Upper lobe of left lung (tissue), 6 donors: ENCODE measurements around the gene AGO3. TPM values are rescaled to one million over a fixed set of nuclear protein-coding genes. Genes with fewer than 3 reads are reported as not detected.

Experiments
- ATAC-seq, 2 donors: fragments of 200-7000 bp; cut with Tn5 transposase; one replicate each; pipeline ENCODE4 v1.9.1; 2022; ENCODE audit warnings: mild to moderate bottlenecking in 2 of 2, moderate library complexity in 2 of 2; ENCODE audit not compliant: low FRiP score in 2 of 2
- DNase-seq, 2 donors: peaks; one replicate each; pipeline ENCODE4 v3.0.0-alpha.2; 2019 to 2020
- H3K27ac ChIP-seq, 4 donors: fragments of 200-600 bp; sonication (generic); one replicate each; pipeline ENCODE4 v1.5.1; 2016 to 2019
- H3K27me3 ChIP-seq, 4 donors: fragments of 200-600 bp; sonication (generic); one replicate each; pipeline ENCODE4 v1.5.1; 2017 to 2019
- H3K36me3 ChIP-seq, 4 donors: fragments of 200-600 bp; sonication (generic); one replicate each; pipeline ENCODE4 v1.5.1; 2016 to 2019
- H3K4me1 ChIP-seq, 4 donors: fragments of 200-600 bp; sonication (generic); one replicate each; pipeline ENCODE4 v1.5.1; 2018 to 2019
- H3K4me3 ChIP-seq, 4 donors: fragments of 200-600 bp; sonication (generic); one replicate each; pipeline ENCODE4 v1.5.1; 2017 to 2019; ENCODE audit warnings: mild to moderate bottlenecking in 2 of 4, moderate library complexity in 1 of 4
- H3K9me3 ChIP-seq, 4 donors: fragments of 200-600 bp; sonication (generic); one replicate each; pipeline ENCODE4 v1.5.1; 2018 to 2019
- EP300 ChIP-seq, 4 donors: sonication (generic); formaldehyde crosslinking; IDR thresholded peaks; one replicate each; pipeline ENCODE4 v1.5.1; 2017; ENCODE audit warnings: antibody characterized with exemption in 4 of 4, control low read depth in 2 of 4
- POLR2A ChIP-seq, 4 donors: fragments of 450-650 bp; IDR thresholded peaks; one replicate each; pipeline ENCODE4 v1.5.1; 2016 to 2017; ENCODE audit warnings: antibody characterized with exemption in 4 of 4, mild to moderate bottlenecking in 2 of 4
- POLR2AphosphoS5 ChIP-seq, 2 donors: sonication (generic); formaldehyde crosslinking; IDR thresholded peaks; one replicate each; pipeline ENCODE4 v1.5.1; 2017; ENCODE audit warnings: antibody characterized with exemption in 2 of 2
- WGBS, 2 donors: methylation state at CpG; one replicate each; pipeline ENCODE4 v1.1.5; 2017 to 2018; 5-methylcytosine and 5-hydroxymethylcytosine counted together
- total RNA-seq, 6 donors: library from RNA; depleted of rRNA in 4 of 6; stranded (reverse); fragments of >200 nt in 4 of 6; gene quantifications; one replicate each; pipeline versions ENCODE4 v1.1.0 to v1.2.1, GENCODE V29; 2016 to 2021
- TF ChIP-seq, protein P1 (sequence below), 6 experiments: fragments of 450-650 bp in 4 of 6; fragments of 200-600 bp in 2 of 6; sonication (generic) in 2 of 6; IDR thresholded peaks; one replicate each; pipeline ENCODE4 v1.5.1; 2016 to 2019; ENCODE audit warnings: antibody characterized with exemption in 6 of 6
- donor health status: DM: no; HTN: no; CAD: no; lungs with moderate emphysema.
- donor health status: DM: no; HTN: yes; CAD: no; lungs with severe emphysema.

AGO3 gene
- total RNA-seq, 6 donors from 2014 or later = 13.8 to 32.5 (median 29.6) TPM

DNA sequence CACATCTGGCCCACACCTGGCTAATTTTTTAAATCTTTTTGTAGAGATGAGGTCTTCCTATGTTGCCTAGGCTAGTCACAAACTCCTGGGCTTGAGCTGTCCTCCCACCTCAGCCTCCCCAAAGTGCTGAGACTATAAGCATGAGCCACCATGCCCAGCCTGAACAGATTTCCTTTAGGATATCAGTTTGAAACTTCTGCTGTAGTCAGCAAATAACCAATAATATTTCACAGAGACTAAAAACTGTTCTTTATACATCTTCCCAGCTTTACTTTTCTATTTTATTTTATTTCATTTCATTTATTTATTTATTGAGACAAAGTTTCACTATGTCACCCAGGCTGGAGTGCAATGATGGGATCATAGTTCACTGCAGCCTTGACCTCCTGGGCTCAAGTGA lies 123.1 kb downstream of the AGO3 start:
- Histone ChIP-seq H3K4me3 (no peak overlapping the region), H3K9me3 (no peaks in the 10 kb centered on the region), H3K27me3 (no peaks in the 10 kb centered on the region), H3K36me3 (peaks cover 0 to 24% (median 7%) of the 10 kb centered on the region in 4 donors), H3K4me1 (no peaks in the 10 kb centered on the region), H3K27ac (no peak overlapping the region)
- TF ChIP-seq EP300 (IDR thresholded peaks at IDR 0.05) (no peak), POLR2A (IDR thresholded peaks at IDR 0.05) (no peak), POLR2AphosphoS5 (IDR thresholded peaks at IDR 0.05) (no peak)
- TF ChIP-seq, protein P1, sequence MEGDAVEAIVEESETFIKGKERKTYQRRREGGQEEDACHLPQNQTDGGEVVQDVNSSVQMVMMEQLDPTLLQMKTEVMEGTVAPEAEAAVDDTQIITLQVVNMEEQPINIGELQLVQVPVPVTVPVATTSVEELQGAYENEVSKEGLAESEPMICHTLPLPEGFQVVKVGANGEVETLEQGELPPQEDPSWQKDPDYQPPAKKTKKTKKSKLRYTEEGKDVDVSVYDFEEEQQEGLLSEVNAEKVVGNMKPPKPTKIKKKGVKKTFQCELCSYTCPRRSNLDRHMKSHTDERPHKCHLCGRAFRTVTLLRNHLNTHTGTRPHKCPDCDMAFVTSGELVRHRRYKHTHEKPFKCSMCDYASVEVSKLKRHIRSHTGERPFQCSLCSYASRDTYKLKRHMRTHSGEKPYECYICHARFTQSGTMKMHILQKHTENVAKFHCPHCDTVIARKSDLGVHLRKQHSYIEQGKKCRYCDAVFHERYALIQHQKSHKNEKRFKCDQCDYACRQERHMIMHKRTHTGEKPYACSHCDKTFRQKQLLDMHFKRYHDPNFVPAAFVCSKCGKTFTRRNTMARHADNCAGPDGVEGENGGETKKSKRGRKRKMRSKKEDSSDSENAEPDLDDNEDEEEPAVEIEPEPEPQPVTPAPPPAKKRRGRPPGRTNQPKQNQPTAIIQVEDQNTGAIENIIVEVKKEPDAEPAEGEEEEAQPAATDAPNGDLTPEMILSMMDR (IDR thresholded peaks at IDR 0.05) = no peak
- no peak for ATAC-seq
- no peak for DNase-seq

DNA sequence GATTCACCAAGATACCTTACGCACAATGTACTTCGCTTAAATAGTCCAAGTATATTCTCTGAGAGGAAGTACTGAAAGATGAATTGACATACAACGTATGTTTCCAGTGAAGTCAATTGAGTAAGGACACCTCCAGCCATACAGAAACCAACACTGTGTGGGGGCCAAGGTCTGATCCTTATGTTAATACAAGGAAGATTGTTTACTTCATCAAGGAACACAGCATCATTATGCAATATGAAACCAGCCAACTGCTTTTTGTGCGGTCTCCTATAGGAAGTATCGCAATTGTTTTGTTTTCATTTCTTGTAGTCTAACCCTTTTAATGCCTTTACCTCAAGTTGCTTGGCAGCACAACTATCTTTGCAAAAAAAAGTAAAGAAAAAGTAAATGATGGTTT lies 124.8 kb downstream of the AGO3 start:
- DNase-seq (no peak), ATAC-seq (no peak)
- WGBS, 2 donors = 63 to 89% methylated on average over 5 of the region's 5 CpGs
- H3K4me1 ChIP-seq = no peaks in the 10 kb centered on the region
- no peak for TF ChIP-seq POLR2A (IDR thresholded peaks at IDR 0.05)
- no peak for TF ChIP-seq POLR2AphosphoS5 (IDR thresholded peaks at IDR 0.05)
- TF ChIP-seq, protein P1 (IDR thresholded peaks at IDR 0.05) = no peak
- TF ChIP-seq EP300 (IDR thresholded peaks at IDR 0.05) = no peak
- peaks cover 0 to 22% (median 6%) of the 10 kb centered on the region in 4 donors for H3K36me3 ChIP-seq
- no peaks in the 10 kb centered on the region for H3K9me3 ChIP-seq
- H3K4me3 ChIP-seq = no peak overlapping the region
- H3K27me3 ChIP-seq = no peaks in the 10 kb centered on the region
- no peak overlapping the region for H3K27ac ChIP-seq

DNA sequence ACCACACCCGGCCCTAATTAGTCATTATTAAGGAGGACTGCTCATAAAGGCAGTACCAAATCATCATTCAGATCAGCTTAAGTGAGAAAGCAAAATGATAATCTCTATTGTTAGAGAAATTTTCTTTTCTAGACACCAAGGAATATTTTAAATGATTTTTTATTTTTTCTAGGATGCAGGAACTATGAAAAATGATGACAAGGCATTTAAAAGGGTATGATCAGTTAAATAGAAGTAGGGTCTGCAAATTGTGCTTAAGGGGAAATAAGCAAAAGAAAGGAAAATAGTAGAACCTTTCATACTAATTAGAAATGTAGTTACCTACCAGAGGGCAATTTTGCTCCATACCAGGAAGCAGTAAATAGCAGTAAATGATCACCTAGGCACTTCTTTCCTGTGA lies 131.4 kb downstream of the AGO3 start:
- Histone ChIP-seq H3K36me3 (peaks cover 0 to 4% (median 0%) of the 10 kb centered on the region in 4 donors), H3K4me1 (no peaks in the 10 kb centered on the region), H3K27ac (no peak overlapping the region), H3K4me3 (no peak overlapping the region), H3K9me3 (no peaks in the 10 kb centered on the region), H3K27me3 (no peaks in the 10 kb centered on the region)
- no peak for DNase-seq
- WGBS, 2 donors = 100% methylated on average over 1 of the region's 1 CpG
- TF ChIP-seq, protein P1 (IDR thresholded peaks at IDR 0.05) = no peak
- no peak for TF ChIP-seq POLR2AphosphoS5 (IDR thresholded peaks at IDR 0.05)
- TF ChIP-seq EP300 (IDR thresholded peaks at IDR 0.05) = no peak
- TF ChIP-seq POLR2A (IDR thresholded peaks at IDR 0.05) = no peak
- no peak for ATAC-seq

DNA sequence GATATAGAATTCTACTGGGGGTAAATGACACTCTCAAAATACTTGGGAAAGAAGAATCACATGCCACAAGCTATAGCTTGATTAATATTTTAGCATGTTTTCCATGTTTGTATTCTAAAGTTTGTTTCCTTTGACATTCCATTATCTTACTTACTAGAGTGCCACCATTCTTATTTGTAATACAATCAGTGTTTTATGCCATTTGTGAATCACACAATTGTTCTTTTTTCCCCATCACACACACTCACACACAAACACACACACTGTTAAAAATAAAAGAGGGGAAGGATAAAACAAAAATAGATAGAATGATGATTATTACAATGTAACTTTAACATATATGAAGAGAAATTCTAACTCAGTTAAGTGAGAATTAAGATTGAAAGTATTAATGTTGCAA lies 137.0 kb downstream of the AGO3 start:
- H3K27me3 ChIP-seq = no peaks in the 10 kb centered on the region

DNA sequence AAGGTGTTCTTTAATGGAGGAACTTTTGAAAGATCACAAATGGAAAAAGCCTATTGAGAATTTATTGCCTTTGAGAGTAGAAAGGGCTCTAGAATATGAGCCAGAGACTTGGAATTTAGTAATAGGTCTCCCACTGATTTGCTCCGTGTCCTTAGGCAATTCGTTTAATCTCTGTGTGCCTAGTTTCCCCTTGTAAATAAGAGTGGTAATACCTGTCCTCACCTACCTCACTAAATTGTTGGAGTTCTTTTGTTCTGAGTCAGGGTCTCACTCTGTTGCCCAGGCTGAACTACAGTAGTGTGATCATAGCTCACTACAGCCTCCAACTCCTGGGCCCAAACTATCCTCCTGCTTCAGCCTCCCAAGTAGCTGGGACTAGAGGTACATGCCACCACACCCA lies 138.0 kb downstream of the AGO3 start:
- Histone ChIP-seq H3K27me3 (no peaks in the 10 kb centered on the region), H3K9me3 (no peaks in the 10 kb centered on the region), H3K4me3 (no peak overlapping the region), H3K27ac (no peak overlapping the region), H3K4me1 (no peaks in the 10 kb centered on the region), H3K36me3 (no peaks in the 10 kb centered on the region)
- ATAC-seq (no peak), DNase-seq (no peak)
- 94 to 95% methylated on average over 2 of the region's 2 CpGs for WGBS, 2 donors
- no peak for TF ChIP-seq POLR2A (IDR thresholded peaks at IDR 0.05)
- no peak for TF ChIP-seq EP300 (IDR thresholded peaks at IDR 0.05)
- TF ChIP-seq, protein P1 (IDR thresholded peaks at IDR 0.05) = no peak
- no peak for TF ChIP-seq POLR2AphosphoS5 (IDR thresholded peaks at IDR 0.05)

More for the DNA sequence above, 137.0 kb downstream of the AGO3 start:
- H3K27ac ChIP-seq = no peak overlapping the region
- TF ChIP-seq POLR2A (IDR thresholded peaks at IDR 0.05) (no peak), EP300 (IDR thresholded peaks at IDR 0.05) (no peak), POLR2AphosphoS5 (IDR thresholded peaks at IDR 0.05) (no peak)
- TF ChIP-seq, protein P1 (IDR thresholded peaks at IDR 0.05) = no peak
- no peak for ATAC-seq
- no peak for DNase-seq
- H3K36me3 ChIP-seq = no peaks in the 10 kb centered on the region
- H3K9me3 ChIP-seq = no peaks in the 10 kb centered on the region
- no peaks in the 10 kb centered on the region for H3K4me1 ChIP-seq
- H3K4me3 ChIP-seq = no peak overlapping the region
